Measurements from ENCODE around the gene CRYL1. TPM values are rescaled to one million over a fixed set of nuclear protein-coding genes. Genes with fewer than 3 reads are reported as not detected.

CRYL1 gene
- polyA plus RNA-seq, 1 of the 3 experiments (the other 2 are of a cell fraction): 34.8 TPM

DNA sequence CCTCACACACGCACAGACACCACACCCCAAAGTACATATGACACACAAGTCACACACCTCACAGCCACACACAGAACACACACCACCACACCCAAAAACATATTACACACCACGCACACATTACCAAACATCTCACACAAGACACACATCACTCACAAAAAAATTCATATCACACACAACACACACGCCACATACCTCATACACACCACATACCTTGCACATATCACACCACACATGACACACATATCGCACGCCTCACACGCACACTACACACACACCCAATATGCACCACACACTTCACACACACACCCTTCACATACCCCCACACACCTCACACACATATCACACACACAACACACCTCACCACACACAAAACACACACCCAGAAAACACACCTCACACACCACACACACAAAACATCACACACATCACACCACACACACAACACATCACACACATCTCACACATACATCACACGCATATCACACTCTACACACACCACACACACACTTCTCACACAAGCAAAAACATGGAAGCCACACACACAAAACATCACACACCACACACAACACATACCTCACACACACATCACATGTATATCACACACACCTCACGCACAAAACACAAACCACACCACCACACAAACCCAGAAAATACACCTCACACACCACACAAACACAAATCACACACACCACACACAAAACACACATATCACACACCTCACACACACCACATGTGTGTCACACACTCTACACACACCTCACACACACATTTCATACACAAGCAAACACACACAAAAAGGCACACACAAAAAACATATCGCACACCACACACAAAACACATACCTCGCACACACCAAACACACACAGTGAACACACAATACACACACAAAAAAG is 132.1 kb downstream of the CRYL1 start:
- Histone ChIP-seq H3K9me2 (no peaks in the 10 kb centered on the region), H3K9me3 (no peaks in the 10 kb centered on the region), H3K79me2 (ENCODE audit: insufficient read depth) (no peaks in the 10 kb centered on the region), H3K4me2 (no peak overlapping the region), H2AFZ (ENCODE audit: low read depth) (no peak overlapping the region), H3K27ac (ENCODE audit: low read depth in 2 of 2, low read length in 1 of 2) (no peak overlapping the region), H3K4me1 (ENCODE audit: control insufficient read depth in 1 of 2, insufficient read depth in 2 of 2, low read depth in 1 of 2, low read length in 1 of 2) (no peaks in the 10 kb centered on the region), H3K4me3 (ENCODE audit: low read depth in 2 of 2, low read length in 1 of 2) (no peak overlapping the region), H3K9ac (no peak overlapping the region), H3K36me3 (replicated peaks in 1 of 2; ENCODE audit: control insufficient read depth in 1 of 2, insufficient read depth in 2 of 2, low read length in 1 of 2) (no peaks in the 10 kb centered on the region), H3F3A (replicated peaks; ENCODE audit: insufficient read depth) (no peaks in the 10 kb centered on the region), H3K27me3 (ENCODE audit: insufficient read depth) (no peaks in the 10 kb centered on the region), H4K20me1 (ENCODE audit: insufficient read depth) (no peaks in the 10 kb centered on the region)
- 79% methylated on average over 10 of the region's 10 CpGs for WGBS (ENCODE audit: low lambda C conversion rate)
- ChIA-PET POLR2A (no interaction called here), CTCF (no interaction called here)
- no peak for DNase-seq
- TF ChIP-seq MXI1 (IDR thresholded peaks at IDR 0.05; ENCODE audit: low read depth, low read length) (no peak), EZH2phosphoT487 (IDR thresholded peaks at IDR 0.05; ENCODE audit: borderline replicate concordance, low read depth) (no peak), JUND (IDR thresholded peaks at IDR 0.05) (no peak), ELF1 (IDR thresholded peaks at IDR 0.05) (no peak), RAD21 (IDR thresholded peaks at IDR 0.05; ENCODE audit: low read length) (no peak), CHD2 (IDR thresholded peaks at IDR 0.05; ENCODE audit: low read length, partially characterized antibody) (no peak), YY1 (IDR thresholded peaks at IDR 0.05; ENCODE audit: low read depth) (no peak)
- TF ChIP-seq, protein P1, sequence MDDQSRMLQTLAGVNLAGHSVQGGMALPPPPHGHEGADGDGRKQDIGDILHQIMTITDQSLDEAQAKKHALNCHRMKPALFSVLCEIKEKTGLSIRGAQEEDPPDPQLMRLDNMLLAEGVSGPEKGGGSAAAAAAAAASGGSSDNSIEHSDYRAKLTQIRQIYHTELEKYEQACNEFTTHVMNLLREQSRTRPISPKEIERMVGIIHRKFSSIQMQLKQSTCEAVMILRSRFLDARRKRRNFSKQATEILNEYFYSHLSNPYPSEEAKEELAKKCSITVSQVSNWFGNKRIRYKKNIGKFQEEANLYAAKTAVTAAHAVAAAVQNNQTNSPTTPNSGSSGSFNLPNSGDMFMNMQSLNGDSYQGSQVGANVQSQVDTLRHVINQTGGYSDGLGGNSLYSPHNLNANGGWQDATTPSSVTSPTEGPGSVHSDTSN (IDR thresholded peaks at IDR 0.05): no peak

DNA sequence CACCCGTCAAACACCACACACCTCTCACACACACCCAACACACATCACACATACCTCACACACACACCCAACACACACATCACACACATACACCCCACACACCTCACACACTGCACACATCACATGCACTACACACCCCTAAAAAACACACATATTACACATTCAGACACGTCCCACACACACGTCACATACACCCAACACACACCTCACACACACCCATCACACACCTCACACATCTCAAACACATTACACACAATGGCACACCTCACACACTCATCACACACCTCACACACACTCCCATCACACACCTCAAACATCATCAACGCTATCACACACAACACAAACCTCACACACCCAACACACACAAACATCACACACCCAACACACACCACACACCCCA is 133.1 kb downstream of the CRYL1 start:
- no peak for DNase-seq
- CTCF ChIA-PET: no interaction called here
- no peaks in the 10 kb centered on the region for H3K9me3 ChIP-seq
- no peaks in the 10 kb centered on the region for H3K79me2 ChIP-seq (ENCODE audit: insufficient read depth)
- H3K9me2 ChIP-seq: no peaks in the 10 kb centered on the region
- H3K4me1 ChIP-seq (ENCODE audit: control insufficient read depth in 1 of 2, insufficient read depth in 2 of 2, low read depth in 1 of 2, low read length in 1 of 2): no peaks in the 10 kb centered on the region
- no peaks in the 10 kb centered on the region for H3K36me3 ChIP-seq (replicated peaks in 1 of 2; ENCODE audit: control insufficient read depth in 1 of 2, insufficient read depth in 2 of 2, low read length in 1 of 2)
- H3K9ac ChIP-seq: no peak overlapping the region
- H3K4me2 ChIP-seq: no peak overlapping the region
- no peak for TF ChIP-seq FOXM1 (IDR thresholded peaks at IDR 0.05; ENCODE audit: low read depth)
- no peak for TF ChIP-seq RFX5 (IDR thresholded peaks at IDR 0.05; ENCODE audit: low read length)
- TF ChIP-seq, protein P1 (IDR thresholded peaks at IDR 0.05): no peak
- TF ChIP-seq RAD21 (IDR thresholded peaks at IDR 0.05; ENCODE audit: low read length): no peak
- TF ChIP-seq RXRA (IDR thresholded peaks at IDR 0.05; ENCODE audit: borderline replicate concordance, low read depth): no peak
- TF ChIP-seq, protein P2, sequence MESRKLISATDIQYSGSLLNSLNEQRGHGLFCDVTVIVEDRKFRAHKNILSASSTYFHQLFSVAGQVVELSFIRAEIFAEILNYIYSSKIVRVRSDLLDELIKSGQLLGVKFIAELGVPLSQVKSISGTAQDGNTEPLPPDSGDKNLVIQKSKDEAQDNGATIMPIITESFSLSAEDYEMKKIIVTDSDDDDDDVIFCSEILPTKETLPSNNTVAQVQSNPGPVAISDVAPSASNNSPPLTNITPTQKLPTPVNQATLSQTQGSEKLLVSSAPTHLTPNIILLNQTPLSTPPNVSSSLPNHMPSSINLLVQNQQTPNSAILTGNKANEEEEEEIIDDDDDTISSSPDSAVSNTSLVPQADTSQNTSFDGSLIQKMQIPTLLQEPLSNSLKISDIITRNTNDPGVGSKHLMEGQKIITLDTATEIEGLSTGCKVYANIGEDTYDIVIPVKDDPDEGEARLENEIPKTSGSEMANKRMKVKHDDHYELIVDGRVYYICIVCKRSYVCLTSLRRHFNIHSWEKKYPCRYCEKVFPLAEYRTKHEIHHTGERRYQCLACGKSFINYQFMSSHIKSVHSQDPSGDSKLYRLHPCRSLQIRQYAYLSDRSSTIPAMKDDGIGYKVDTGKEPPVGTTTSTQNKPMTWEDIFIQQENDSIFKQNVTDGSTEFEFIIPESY (IDR thresholded peaks at IDR 0.05; ENCODE audit: borderline replicate concordance, low read depth): no peak
- TF ChIP-seq MXI1 (IDR thresholded peaks at IDR 0.05; ENCODE audit: low read depth, low read length): no peak
- TF ChIP-seq, protein P3, sequence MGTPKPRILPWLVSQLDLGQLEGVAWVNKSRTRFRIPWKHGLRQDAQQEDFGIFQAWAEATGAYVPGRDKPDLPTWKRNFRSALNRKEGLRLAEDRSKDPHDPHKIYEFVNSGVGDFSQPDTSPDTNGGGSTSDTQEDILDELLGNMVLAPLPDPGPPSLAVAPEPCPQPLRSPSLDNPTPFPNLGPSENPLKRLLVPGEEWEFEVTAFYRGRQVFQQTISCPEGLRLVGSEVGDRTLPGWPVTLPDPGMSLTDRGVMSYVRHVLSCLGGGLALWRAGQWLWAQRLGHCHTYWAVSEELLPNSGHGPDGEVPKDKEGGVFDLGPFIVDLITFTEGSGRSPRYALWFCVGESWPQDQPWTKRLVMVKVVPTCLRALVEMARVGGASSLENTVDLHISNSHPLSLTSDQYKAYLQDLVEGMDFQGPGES (IDR thresholded peaks at IDR 0.05; ENCODE audit: low read depth, low read length): no peak
- no peak for TF ChIP-seq EP300 (IDR thresholded peaks at IDR 0.05; ENCODE audit: borderline replicate concordance in 1 of 2, low read depth in 1 of 2, low read length in 1 of 2)
- no peak for TF ChIP-seq NFIC (IDR thresholded peaks at IDR 0.05; ENCODE audit: borderline replicate concordance)
- no peak for TF ChIP-seq JUND (IDR thresholded peaks at IDR 0.05)
- TF ChIP-seq TAF1 (IDR thresholded peaks at IDR 0.05; ENCODE audit: borderline replicate concordance, low read depth, low read length): no peak
- TF ChIP-seq, protein P4, sequence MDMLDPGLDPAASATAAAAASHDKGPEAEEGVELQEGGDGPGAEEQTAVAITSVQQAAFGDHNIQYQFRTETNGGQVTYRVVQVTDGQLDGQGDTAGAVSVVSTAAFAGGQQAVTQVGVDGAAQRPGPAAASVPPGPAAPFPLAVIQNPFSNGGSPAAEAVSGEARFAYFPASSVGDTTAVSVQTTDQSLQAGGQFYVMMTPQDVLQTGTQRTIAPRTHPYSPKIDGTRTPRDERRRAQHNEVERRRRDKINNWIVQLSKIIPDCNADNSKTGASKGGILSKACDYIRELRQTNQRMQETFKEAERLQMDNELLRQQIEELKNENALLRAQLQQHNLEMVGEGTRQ (IDR thresholded peaks at IDR 0.05; ENCODE audit: borderline replicate concordance, low read depth, low read length): no peak
- no peaks in the 10 kb centered on the region for H3K27me3 ChIP-seq (ENCODE audit: insufficient read depth)
- no peak overlapping the region for H2AFZ ChIP-seq (ENCODE audit: low read depth)
- 74% methylated on average over 4 of the region's 4 CpGs for WGBS (ENCODE audit: low lambda C conversion rate)
- no peaks in the 10 kb centered on the region for H4K20me1 ChIP-seq (ENCODE audit: insufficient read depth)
- H3K27ac ChIP-seq (ENCODE audit: low read depth in 2 of 2, low read length in 1 of 2): no peak overlapping the region
- POLR2A ChIA-PET: no interaction called here
- H3F3A ChIP-seq (replicated peaks; ENCODE audit: insufficient read depth): no peaks in the 10 kb centered on the region
- no peak overlapping the region for H3K4me3 ChIP-seq (ENCODE audit: low read depth in 2 of 2, low read length in 1 of 2)

Measured in SK-N-SH (cell line).